ENCODE data around the gene CACNG6. TPM values are rescaled to one million over a fixed set of nuclear protein-coding genes. Genes with fewer than 3 reads are reported as not detected.

The CACNG6 gene
- total and polyA plus RNA-seq, 2 of the 13 experiments (the other 11 are each of a cell fraction or from before 2014, with no cell fraction given): not detected

GRCh38 chr19:53953383-53953782 lies 38.1 kb upstream of the CACNG6 start (continued):
- no peak for TF ChIP-seq HNF1A (IDR thresholded peaks at IDR 0.05; ENCODE audit: low read depth)
- no peak for TF ChIP-seq HNF1A (CRISPR knock-in tag; IDR thresholded peaks at IDR 0.05; ENCODE audit: borderline replicate concordance)
- TF ChIP-seq KLF12 (CRISPR knock-in tag; IDR thresholded peaks at IDR 0.05; ENCODE audit: borderline replicate concordance): no peak
- no peak for TF ChIP-seq ZNF883 (CRISPR knock-in tag; IDR thresholded peaks at IDR 0.05; ENCODE audit: not compliant biosample characterization)

DNA sequence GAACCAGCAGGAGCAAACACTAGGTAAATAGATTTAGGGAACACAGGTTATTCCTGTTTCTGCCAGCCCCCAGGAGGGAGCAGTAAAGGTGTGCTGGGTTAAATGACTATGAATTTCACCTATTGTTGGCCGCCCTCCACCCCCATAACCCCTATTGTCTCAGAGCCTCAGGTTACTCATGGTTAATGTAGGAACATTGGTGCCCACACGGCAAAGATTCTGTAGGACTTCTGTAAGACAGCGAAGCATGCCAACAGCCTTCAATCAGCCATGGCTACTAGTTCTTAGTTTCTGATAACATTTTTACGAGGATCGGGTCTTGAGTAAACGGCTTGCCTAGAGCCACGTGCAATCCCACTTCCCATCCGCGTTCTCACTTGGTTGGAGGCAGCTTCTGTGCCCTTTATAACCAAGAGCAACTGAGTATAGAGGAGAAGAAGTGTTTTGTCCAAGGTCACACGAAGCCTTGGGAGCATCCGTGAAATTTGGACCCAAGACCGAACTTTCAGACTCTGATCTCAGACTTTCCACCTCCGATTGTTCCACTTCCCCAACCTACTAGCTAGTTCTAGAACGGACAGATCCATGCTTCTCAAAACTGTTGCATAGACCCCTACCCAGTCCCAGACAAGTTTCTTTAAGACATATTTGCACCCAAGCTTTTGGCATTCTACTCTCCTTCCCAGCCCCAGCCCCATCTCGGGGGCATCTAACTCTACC lies 33.8 kb upstream of the CACNG6 start:
- DNase-seq (ENCODE audit: low spot score): no peak
- no peak overlapping the region for H3K27ac ChIP-seq (ENCODE audit: extremely low read length, insufficient read depth, low read length)
- H3K9me3 ChIP-seq (ENCODE audit: low read length): no peaks in the 10 kb centered on the region
- no peak overlapping the region for H3K4me3 ChIP-seq (replicated peaks in 1 of 3; ENCODE audit: insufficient read depth in 1 of 3, low read depth in 2 of 3, low read length in 3 of 3)
- ATAC-seq: no peak
- H3K36me3 ChIP-seq (replicated peaks in 1 of 2; ENCODE audit: control insufficient read depth in 1 of 2, insufficient read depth in 2 of 2, low read length in 2 of 2): no peaks in the 10 kb centered on the region
- no peak overlapping the region for H3K9ac ChIP-seq (ENCODE audit: insufficient read depth, low read depth, low read length)
- POLR2A ChIA-PET: no interaction called here
- CTCF ChIA-PET (ENCODE audit: low intra/inter-chr PET ratio, low total read pairs): no interaction called here
- no peak for FAIRE-seq
- BruUV-seq (replicated peaks): no TSS peak
- H2AFZ ChIP-seq (ENCODE audit: low read length): no peak overlapping the region
- H3K4me2 ChIP-seq (ENCODE audit: low read depth, low read length): no peak overlapping the region
- no peaks in the 10 kb centered on the region for H3K4me1 ChIP-seq (ENCODE audit: insufficient read depth, low read length)
- in situ Hi-C loops (cut with HindIII; ENCODE audit: extremely low pct_ligation_motif_present, low pct_unique_long_range_greater_than_20kb): no loop called here
- H3K27me3 ChIP-seq (ENCODE audit: control insufficient read depth in 1 of 2, insufficient read depth in 2 of 2, low read length in 2 of 2): peaks cover 4 to 32% of the 10 kb centered on the region in 2 experiments; a peak in 4 of 5 replicates
- H3K79me2 ChIP-seq (ENCODE audit: insufficient read depth, low read length): no peaks in the 10 kb centered on the region
- intact Hi-C loops (cut with micrococcal nuclease; ENCODE audit: unreplicated experiment): no loop called here
- H4K20me1 ChIP-seq (ENCODE audit: insufficient read depth, low read length): no peaks in the 10 kb centered on the region
- WGBS (ENCODE audit: low lambda C conversion rate): 15% methylated on average over 15 of the region's 15 CpGs
- TF ChIP-seq ZMAT5 (CRISPR knock-in tag; IDR thresholded peaks at IDR 0.05; ENCODE audit: borderline replicate concordance, low read depth): no peak
- no peak for TF ChIP-seq KLF15 (CRISPR knock-in tag; IDR thresholded peaks at IDR 0.05; ENCODE audit: borderline replicate concordance)
- no peak for TF ChIP-seq NR2F2 (IDR thresholded peaks at IDR 0.05; ENCODE audit: borderline replicate concordance, low read depth)
- no peak for TF ChIP-seq TRIM24 (CRISPR knock-in tag; IDR thresholded peaks at IDR 0.05)
- no peak for TF ChIP-seq ZNF446 (CRISPR knock-in tag; IDR thresholded peaks at IDR 0.05)
- TF ChIP-seq ZNF773 (CRISPR knock-in tag; IDR thresholded peaks at IDR 0.05; ENCODE audit: borderline replicate concordance): no peak
- no peak for TF ChIP-seq ATM (IDR thresholded peaks at IDR 0.05; ENCODE audit: borderline replicate concordance)
- no peak for TF ChIP-seq SP1 (IDR thresholded peaks at IDR 0.05)
- TF ChIP-seq SP1 (CRISPR knock-in tag; IDR thresholded peaks at IDR 0.05): no peak
- TF ChIP-seq GFI1 (CRISPR knock-in tag; IDR thresholded peaks at IDR 0.05; ENCODE audit: borderline replicate concordance): no peak
- no peak for TF ChIP-seq ZNF451 (CRISPR knock-in tag; IDR thresholded peaks at IDR 0.05)
- no peak for TF ChIP-seq ZNF382 (CRISPR knock-in tag; IDR thresholded peaks at IDR 0.05; ENCODE audit: borderline replicate concordance)
- no peak for TF ChIP-seq ZNF207 (IDR thresholded peaks at IDR 0.05; ENCODE audit: borderline replicate concordance)
- no peak for TF ChIP-seq FOXO4 (CRISPR knock-in tag; conservative IDR thresholded peaks at IDR 0.05)
- no peak for TF ChIP-seq JARID2 (CRISPR knock-in tag; IDR thresholded peaks at IDR 0.05; ENCODE audit: insufficient replicate concordance)

All from HepG2 (cell line).